C4-2B (cell line): ENCODE results near the gene NECAB3.

ENCODE experiments used
- H3K27ac ChIP-seq: fragments of 450-650 bp; 2 replicates; pipeline ENCODE4 v1.5.1; 2017
- ZFX ChIP-seq: fragments of 450-650 bp; IDR thresholded peaks from 2 replicates; pipeline ENCODE4 v1.6.1; 2017
- TF ChIP-seq, protein P1 (sequence below): fragments of 450-650 bp; conservative IDR thresholded peaks from 2 replicates; pipeline ENCODE4 v1.5.1; 2017; ENCODE audit warnings: mild to moderate bottlenecking

NECAB3 gene

DNA sequence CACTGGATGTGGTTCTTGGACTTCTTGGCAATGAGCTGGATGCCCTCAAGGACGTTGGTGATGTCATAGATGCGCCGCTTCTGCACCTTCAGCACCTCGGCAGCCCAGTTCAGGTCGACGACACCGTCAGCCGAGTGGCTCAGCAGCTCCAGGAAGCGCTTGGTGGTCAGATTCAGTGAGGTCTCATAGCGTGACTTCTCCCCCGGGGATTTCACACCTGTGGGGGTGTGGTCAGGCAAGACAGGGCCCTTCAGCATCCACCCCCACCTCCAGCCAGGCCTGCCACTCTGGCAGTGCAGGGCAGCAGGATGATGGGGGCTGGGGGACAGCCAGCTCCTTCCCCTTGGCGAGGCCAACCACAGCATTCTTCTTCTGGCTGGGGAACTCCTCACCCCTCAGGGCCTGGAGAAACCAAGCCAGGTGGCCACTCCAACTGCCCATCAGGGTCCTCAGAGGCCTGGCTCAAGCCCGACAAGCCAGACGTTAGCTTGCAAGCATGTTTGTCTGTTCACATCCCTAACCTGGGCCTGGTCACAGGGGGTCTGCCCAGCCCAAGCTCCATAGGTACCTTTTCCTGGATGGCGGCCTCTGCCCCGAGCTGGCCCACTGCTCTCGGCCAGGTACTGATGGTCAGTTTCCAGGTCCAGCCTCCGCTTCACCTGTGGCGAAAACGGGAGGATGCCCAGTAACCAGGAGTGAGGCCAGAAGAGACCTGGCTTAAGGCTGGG lies 5.7 kb upstream of the NECAB3 start:
- H3K27ac ChIP-seq, result no peak overlapping the region
- no peak for TF ChIP-seq ZFX
- TF ChIP-seq, protein P1, sequence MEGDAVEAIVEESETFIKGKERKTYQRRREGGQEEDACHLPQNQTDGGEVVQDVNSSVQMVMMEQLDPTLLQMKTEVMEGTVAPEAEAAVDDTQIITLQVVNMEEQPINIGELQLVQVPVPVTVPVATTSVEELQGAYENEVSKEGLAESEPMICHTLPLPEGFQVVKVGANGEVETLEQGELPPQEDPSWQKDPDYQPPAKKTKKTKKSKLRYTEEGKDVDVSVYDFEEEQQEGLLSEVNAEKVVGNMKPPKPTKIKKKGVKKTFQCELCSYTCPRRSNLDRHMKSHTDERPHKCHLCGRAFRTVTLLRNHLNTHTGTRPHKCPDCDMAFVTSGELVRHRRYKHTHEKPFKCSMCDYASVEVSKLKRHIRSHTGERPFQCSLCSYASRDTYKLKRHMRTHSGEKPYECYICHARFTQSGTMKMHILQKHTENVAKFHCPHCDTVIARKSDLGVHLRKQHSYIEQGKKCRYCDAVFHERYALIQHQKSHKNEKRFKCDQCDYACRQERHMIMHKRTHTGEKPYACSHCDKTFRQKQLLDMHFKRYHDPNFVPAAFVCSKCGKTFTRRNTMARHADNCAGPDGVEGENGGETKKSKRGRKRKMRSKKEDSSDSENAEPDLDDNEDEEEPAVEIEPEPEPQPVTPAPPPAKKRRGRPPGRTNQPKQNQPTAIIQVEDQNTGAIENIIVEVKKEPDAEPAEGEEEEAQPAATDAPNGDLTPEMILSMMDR, result no peak

- no peak for TF ChIP-seq ZFX
- TF ChIP-seq, protein P1, result no peak
- H3K27ac ChIP-seq, result no peak overlapping the region
Measured at GRCh38 chr20:33677991-33678702, 3.9 kb upstream of the NECAB3 start.

DNA sequence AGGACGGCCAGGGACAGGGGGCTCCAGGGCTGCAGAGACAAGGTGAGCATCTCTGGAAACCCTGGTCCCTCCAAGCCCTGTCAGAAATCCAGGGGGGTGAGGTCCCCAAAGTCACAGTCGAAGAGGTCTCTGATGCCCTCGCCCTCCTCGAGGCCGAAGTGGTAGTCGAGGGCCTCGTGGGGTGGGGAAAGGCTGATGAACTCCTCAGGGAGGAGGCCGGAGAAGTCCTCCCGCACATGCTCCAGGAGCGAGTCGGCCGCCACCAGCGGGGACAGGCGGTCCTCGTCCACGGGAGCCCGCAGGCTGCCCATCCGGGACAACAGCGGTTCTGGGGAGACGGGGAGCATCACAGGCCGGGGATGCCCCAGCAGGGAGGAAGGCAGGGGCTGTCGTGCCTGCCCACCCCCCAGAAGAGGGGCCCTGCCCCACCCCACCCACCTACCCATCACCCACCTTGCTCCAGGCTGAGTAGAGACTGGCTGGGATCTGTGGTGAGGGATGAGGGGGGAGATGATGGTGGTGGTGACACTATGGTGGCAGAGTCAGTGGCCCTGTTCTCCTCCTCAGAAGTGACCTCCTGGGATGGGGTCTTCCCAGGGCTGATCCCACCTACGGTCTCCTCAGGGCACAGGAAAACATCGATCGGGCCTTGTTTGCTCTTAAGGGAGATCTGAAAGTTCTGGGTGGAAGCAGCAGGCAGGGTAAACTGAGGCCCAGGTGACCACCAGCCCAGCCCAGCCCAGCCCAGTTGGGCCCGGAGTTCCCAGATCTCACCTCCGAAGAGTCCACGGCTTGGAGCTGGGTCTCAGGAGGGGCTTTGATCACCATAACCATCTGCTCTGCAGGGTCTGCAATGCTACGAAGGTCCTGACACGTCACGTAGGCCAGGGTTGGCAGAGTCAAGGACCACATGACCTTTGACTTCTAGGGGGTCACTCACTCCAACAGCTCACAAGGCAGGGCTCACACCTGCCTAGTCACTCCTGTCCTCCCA lies 2.7 kb upstream of the NECAB3 start:
- H3K27ac ChIP-seq, result no peak overlapping the region
- TF ChIP-seq, protein P1, result no peak
- TF ChIP-seq ZFX, result no peak

GRCh38 chr20:33676121-33676520 lies 1.9 kb upstream of the NECAB3 start:
- TF ChIP-seq ZFX, result no peak
- TF ChIP-seq, protein P1, result no peak
- no peak overlapping the region for H3K27ac ChIP-seq

DNA sequence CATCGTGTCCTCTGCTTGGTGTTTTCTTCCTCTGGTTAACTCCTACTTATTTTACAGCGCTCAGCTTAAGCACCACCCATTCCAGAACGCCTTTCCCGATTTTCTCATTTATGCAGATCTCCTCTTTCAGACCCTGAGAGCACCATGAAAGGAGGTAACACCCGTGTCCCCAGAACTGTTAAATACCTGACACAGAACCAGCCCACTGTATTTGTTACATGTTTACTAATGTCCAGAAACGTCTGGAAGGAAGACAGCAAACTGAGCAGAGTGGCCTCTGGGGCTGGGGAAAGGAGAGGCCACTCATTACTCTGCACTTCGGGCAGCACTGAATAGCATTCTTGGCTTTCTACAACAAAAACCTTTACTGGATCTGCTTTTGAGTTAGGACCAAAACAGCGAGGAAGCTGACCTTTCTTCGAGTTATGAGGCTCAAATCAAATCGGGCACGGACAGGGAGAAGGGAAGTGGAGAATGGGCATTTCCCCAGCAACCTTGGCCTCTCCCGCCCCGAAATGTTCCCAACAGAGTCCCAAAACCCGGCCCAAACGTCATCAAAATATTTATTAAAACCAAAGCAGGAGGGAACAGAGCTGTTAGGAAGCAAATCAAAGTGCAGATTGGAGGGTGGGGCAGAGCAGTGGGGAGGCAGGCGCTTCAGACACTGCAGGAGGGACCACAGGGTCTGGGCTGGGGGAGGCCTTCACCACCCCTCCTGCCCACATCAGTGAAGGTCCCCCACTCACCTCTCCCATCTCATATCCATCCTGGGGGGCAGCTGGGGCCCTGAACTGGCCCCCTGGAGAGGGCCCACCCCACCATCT lies 1.1 kb upstream of the NECAB3 start:
- TF ChIP-seq, protein P1, result no peak
- no peak for TF ChIP-seq ZFX
- peak overlapping the region; percentile 92 for H3K27ac ChIP-seq

- H3K27ac ChIP-seq, result peak overlapping the region; percentile 92
- TF ChIP-seq, protein P1, result no peak
- no peak for TF ChIP-seq ZFX
Measured at GRCh38 chr20:33673410-33674293, 576 bp downstream of the NECAB3 start.
